Left ventricle myocardium inferior (tissue), 1 donor: ENCODE measurements around the gene PPP1R16B. TPM values are rescaled to one million over a fixed set of nuclear protein-coding genes. Genes with fewer than 3 reads are reported as not detected.

Experiments used
- DNase-seq: peaks from one replicate; pipeline ENCODE4 v3.0.0-alpha.2; 2020
- H3K27ac ChIP-seq: fragments of 200-600 bp; replicated peaks from 2 replicates; pipeline ENCODE4 v1.8.0; 2021
- H3K27me3 ChIP-seq: fragments of 200-600 bp; 2 replicates; pipeline ENCODE4 v1.8.0; 2021; ENCODE audit warnings: low read depth
- H3K36me3 ChIP-seq: fragments of 200-600 bp; 2 replicates; pipeline ENCODE4 v1.8.0; 2021
- H3K4me1 ChIP-seq: fragments of 200-600 bp; 2 replicates; pipeline ENCODE4 v1.8.0; 2021
- H3K4me3 ChIP-seq: fragments of 200-600 bp; 2 replicates; pipeline ENCODE4 v1.8.0; 2021; ENCODE audit warnings: mild to moderate bottlenecking, moderate library complexity
- H3K9me3 ChIP-seq: fragments of 200-600 bp; replicated peaks from 2 replicates; pipeline ENCODE4 v1.8.0; 2021
- CTCF ChIP-seq: fragments of 200-600 bp; IDR thresholded peaks from 2 replicates; pipeline ENCODE4 v1.8.0; 2021; ENCODE audit warnings: antibody characterized with exemption, mild to moderate bottlenecking, borderline replicate concordance
- intact Hi-C: fragments of 100-400 bp; cut with micrococcal nuclease; formaldehyde crosslinking; loops from one replicate; pipeline ENCODE4 v1.11.0; 2022
- total RNA-seq: library from RNA; stranded (reverse); fragmentation: NEBNext Ultra II Directional; extraction: Animal tissue kit (Norgen Biotek cat#: 25700); gene quantifications from one replicate; pipeline ENCODE4 v1.2.1, GENCODE V29; 2021
- donor health status: DM: no; HTN: yes; CAD: no; lungs with severe emphysema.

The PPP1R16B gene
- total RNA-seq, 1 donor from 2014 or later: 6.3 TPM

GRCh38 chr20:38881806-38882440 is 76.4 kb downstream of the PPP1R16B start:
- H3K27ac ChIP-seq: no peak overlapping the region
- intact Hi-C loops: no loop called here
- peaks cover 48% of the 10 kb centered on the region for H3K27me3 ChIP-seq

GRCh38 chr20:38882600-38882999 is 77.1 kb downstream of the PPP1R16B start:
- Histone ChIP-seq H3K9me3 (no peaks in the 10 kb centered on the region), H3K4me3 (no peak overlapping the region), H3K4me1 (peaks cover 37% of the 10 kb centered on the region), H3K27me3 (peaks cover 42% of the 10 kb centered on the region), H3K27ac (no peak overlapping the region), H3K36me3 (no peaks in the 10 kb centered on the region)
- no peak for DNase-seq
- intact Hi-C loops: no loop called here
- TF ChIP-seq CTCF: no peak

More at GRCh38 chr20:38881806-38882440, 76.4 kb downstream of the PPP1R16B start:
- TF ChIP-seq CTCF: no peak
- no peak for DNase-seq
- Histone ChIP-seq H3K9me3 (no peaks in the 10 kb centered on the region), H3K4me3 (no peak overlapping the region), H3K4me1 (peaks cover 44% of the 10 kb centered on the region), H3K36me3 (no peaks in the 10 kb centered on the region)

- Histone ChIP-seq H3K27me3 (peaks cover 42% of the 10 kb centered on the region), H3K9me3 (no peaks in the 10 kb centered on the region), H3K4me1 (peaks cover 37% of the 10 kb centered on the region), H3K4me3 (no peak overlapping the region), H3K36me3 (no peaks in the 10 kb centered on the region), H3K27ac (peak overlapping the region; percentile 3)
- no peak for TF ChIP-seq CTCF
- no peak for DNase-seq
- intact Hi-C loops: no loop called here
Observed at GRCh38 chr20:38883081-38883980, 77.8 kb downstream of the PPP1R16B start.

- Histone ChIP-seq H3K27ac (no peak overlapping the region), H3K4me1 (peaks cover 37% of the 10 kb centered on the region), H3K36me3 (no peaks in the 10 kb centered on the region), H3K4me3 (no peak overlapping the region), H3K27me3 (peaks cover 40% of the 10 kb centered on the region), H3K9me3 (no peaks in the 10 kb centered on the region)
- intact Hi-C loops: no loop called here
- no peak for TF ChIP-seq CTCF
- DNase-seq: no peak
Observed at GRCh38 chr20:38883981-38884733, 78.7 kb downstream of the PPP1R16B start.

GRCh38 chr20:38885357-38885756 is 79.9 kb downstream of the PPP1R16B start:
- H3K27ac ChIP-seq: no peak overlapping the region
- DNase-seq: no peak
- intact Hi-C loops: no loop called here

More at GRCh38 chr20:38885357-38885756, 79.9 kb downstream of the PPP1R16B start:
- TF ChIP-seq CTCF: no peak
- Histone ChIP-seq H3K4me3 (no peak overlapping the region), H3K36me3 (no peaks in the 10 kb centered on the region), H3K4me1 (peaks cover 37% of the 10 kb centered on the region), H3K27me3 (peaks cover 29% of the 10 kb centered on the region), H3K9me3 (no peaks in the 10 kb centered on the region)
